HepG2 (cell line): Measurements from ENCODE around the gene LAMA5. TPM values are rescaled to one million over a fixed set of nuclear protein-coding genes. Genes with fewer than 3 reads are reported as not detected.

ENCODE experiments used
- E2F5 ChIP-seq: sonication (generic); formaldehyde crosslinking; conservative IDR thresholded peaks from 2 replicates; pipeline ENCODE4 v1.4.0; 2020; ENCODE audit warnings: missing genetic modification reagents
- ETS1 ChIP-seq: sonication (generic); formaldehyde crosslinking; IDR thresholded peaks from 2 replicates; pipeline ENCODE4 v1.4.0; 2020; ENCODE audit warnings: missing genetic modification reagents
- GABPA ChIP-seq, 2 experiments: IDR thresholded peaks; 2 replicates each; pipeline ENCODE4 v1.6.1; 2011 to 2016; ENCODE audit warnings: low read depth in 2 of 2, low read length in 1 of 2, missing biosample characterization in 1 of 2, missing genetic modification characterization in 1 of 2
- GATA4 ChIP-seq: sonication (generic); IDR thresholded peaks from 2 replicates; pipeline ENCODE4 v1.6.1; 2016; ENCODE audit warnings: antibody characterized with exemption, low read depth, borderline replicate concordance
- GMEB2 ChIP-seq: IDR thresholded peaks from 2 replicates; pipeline ENCODE4 v1.6.1; 2016; ENCODE audit warnings: missing biosample characterization, missing genetic modification reagents, low read depth
- HMGXB4 ChIP-seq, 2 experiments: sonication (generic) in 1 of 2; formaldehyde crosslinking in 1 of 2; IDR thresholded peaks; 2 replicates each; pipeline versions ENCODE4 v1.4.0 to v1.6.1; 2018 to 2020; ENCODE audit warnings: missing genetic modification reagents in 2 of 2, borderline replicate concordance in 1 of 2, low read depth in 1 of 2, mild to moderate bottlenecking in 1 of 2, missing biosample characterization in 1 of 2
- HNRNPL ChIP-seq: fragments of 200-400 bp; formaldehyde crosslinking; IDR thresholded peaks from 2 replicates; pipeline ENCODE4 v1.6.1; 2017; ENCODE audit warnings: mild to moderate bottlenecking, low read depth, low read length
- JUN ChIP-seq: sonication (generic); formaldehyde crosslinking; IDR thresholded peaks from 2 replicates; pipeline ENCODE4 v1.4.0; 2020; ENCODE audit warnings: mild to moderate bottlenecking, missing genetic modification reagents
- PATZ1 ChIP-seq: sonication (generic); formaldehyde crosslinking; IDR thresholded peaks from 2 replicates; pipeline ENCODE4 v1.4.0; 2020; ENCODE audit warnings: missing genetic modification reagents
- POGK ChIP-seq: sonication (generic); formaldehyde crosslinking; conservative IDR thresholded peaks from 2 replicates; pipeline ENCODE4 v1.8.0; 2022; ENCODE audit warnings: mild to moderate bottlenecking, moderate library complexity, missing genetic modification reagents
- SOX13 ChIP-seq, 3 experiments: fragments of 450-650 bp in 1 of 3; sonication (generic) in 1 of 3; formaldehyde crosslinking in 1 of 3; IDR thresholded peaks in 2 of 3; conservative IDR thresholded peaks in 1 of 3; 2 replicates each; pipeline versions ENCODE4 v1.5.0 to v1.6.1; 2016 to 2020; ENCODE audit warnings: antibody characterized with exemption in 1 of 3, mild to moderate bottlenecking in 1 of 3, missing compliant biosample characterization in 1 of 3, missing genetic modification reagents in 1 of 3, moderate library complexity in 1 of 3
- TCF7 ChIP-seq: sonication (generic); IDR thresholded peaks from 2 replicates; pipeline ENCODE4 v1.6.1; 2016; ENCODE audit warnings: antibody characterized with exemption, low read depth
- TFAP4 ChIP-seq: sonication (generic); IDR thresholded peaks from 2 replicates; pipeline ENCODE4 v1.6.1; 2016; ENCODE audit warnings: low read depth, borderline replicate concordance
- ZNF343 ChIP-seq: sonication (generic); formaldehyde crosslinking; IDR thresholded peaks from 2 replicates; pipeline ENCODE4 v1.4.0; 2020; ENCODE audit warnings: mild to moderate bottlenecking, missing genetic modification reagents
- ZNF367 ChIP-seq: sonication (generic); formaldehyde crosslinking; IDR thresholded peaks from 2 replicates; pipeline ENCODE4 v1.4.0; 2020; ENCODE audit warnings: missing genetic modification reagents, borderline replicate concordance
- ZNF777 ChIP-seq: sonication (generic); formaldehyde crosslinking; IDR thresholded peaks from 2 replicates; pipeline ENCODE4 v1.4.0; 2020; ENCODE audit warnings: missing genetic modification reagents
- polyA plus RNA-seq, 8 experiments: library from polyadenylated mRNA; depleted of rRNA in 3 of 8; stranded (reverse) in 7 of 8; unstranded in 1 of 8; fragments of >200 nt; fragmentation: Illumina TruSeq in 4 of 8; extraction: Trizol in 4 of 8; gene quantifications; 2 replicates each; pipeline versions ENCODE4 v1.2.1 to v1.2.3, GENCODE V29; 2011 to 2016; ENCODE audit warnings: low read depth in 4 of 8, missing spikeins in 1 of 8, mixed read lengths in 1 of 8; ENCODE audit not compliant: insufficient read depth in 1 of 8
- total RNA-seq, 5 experiments: library from RNA; depleted of rRNA; stranded (reverse); fragments of >200 nt; fragmentation: Illumina TruSeq; extraction: Trizol; gene quantifications; 2 replicates each; pipeline ENCODE4 v1.2.3, GENCODE V29; 2016; ENCODE audit warnings: low read depth in 1 of 5

The LAMA5 gene
- total and polyA plus RNA-seq, 2 of the 13 experiments (the other 11 are each of a cell fraction or from before 2014, with no cell fraction given) = 21.0 to 44.7 TPM

- no peak for TF ChIP-seq SOX13 (IDR thresholded peaks at IDR 0.05)
- no peak for TF ChIP-seq SOX13 (CRISPR knock-in tag; conservative IDR thresholded peaks at IDR 0.05 in 1 of 2, IDR thresholded peaks at IDR 0.05 in 1 of 2)
- no peak for TF ChIP-seq ZNF367 (CRISPR knock-in tag)
- no peak for TF ChIP-seq ZNF777 (CRISPR knock-in tag)
- no peak for TF ChIP-seq GABPA (IDR thresholded peaks at IDR 0.05; ENCODE audit: low read depth, low read length)
- TF ChIP-seq GABPA (CRISPR knock-in tag; IDR thresholded peaks at IDR 0.05; ENCODE audit: low read depth) = no peak
- TF ChIP-seq HMGXB4 (CRISPR knock-in tag; IDR thresholded peaks at IDR 0.05; ENCODE audit: borderline replicate concordance in 1 of 2, low read depth in 1 of 2) = 0 out of 4 replicates have a peak, but pooled peaks of 1 of the 2 experiments have one; percentile 54
- TF ChIP-seq ZNF343 (CRISPR knock-in tag) = no peak
- no peak for TF ChIP-seq TCF7
- no peak for TF ChIP-seq ETS1 (CRISPR knock-in tag)
- TF ChIP-seq E2F5 (CRISPR knock-in tag) = no peak
- no peak for TF ChIP-seq TFAP4
- TF ChIP-seq POGK = no peak
- TF ChIP-seq GATA4 = no peak
- peak; percentile 76 for TF ChIP-seq HNRNPL
- no peak for TF ChIP-seq PATZ1
- TF ChIP-seq GMEB2 (CRISPR knock-in tag) = no peak
- TF ChIP-seq JUN = no peak
Measured at GRCh38 chr20:62304331-62305148, 62.6 kb downstream of the LAMA5 start (continued).
